ENCODE measurements around the gene PRRT4.

- no peak for TF ChIP-seq MAFK (IDR thresholded peaks at IDR 0.05; ENCODE audit: low read depth, low read length)
- TF ChIP-seq CTCF (conservative IDR thresholded peaks at IDR 0.05; ENCODE audit: low read depth, low read length): no peak
- no peak for TF ChIP-seq USF2 (IDR thresholded peaks at IDR 0.05; ENCODE audit: low read depth, low read length)
Observed at GRCh38 chr7:128407751-128408708, 46.5 kb upstream of the PRRT4 start.

All from IMR-90 (cell line).